ENCODE measurements around the gene RPL22.

- TF ChIP-seq CTCF (IDR thresholded peaks at IDR 0.05; ENCODE audit: low read depth, low read length, poor library complexity, severe bottlenecking) = no peak
- TF ChIP-seq EZH2phosphoT487 (IDR thresholded peaks at IDR 0.05; ENCODE audit: borderline replicate concordance, low read length) = no peak
Measured at GRCh38 chr1:6175411-6175828, 24.0 kb downstream of the RPL22 start.

Measured in DOHH2 (cell line).